Small intestine (tissue), 7 donors: ENCODE results near the gene APBB2. TPM values are rescaled to one million over a fixed set of nuclear protein-coding genes. Genes with fewer than 3 reads are reported as not detected.

Source experiments
- DNase-seq, 2 donors: peaks; one replicate each; pipeline versions ENCODE4 v3.0.0 to v3.0.0-alpha.2; 2013
- FAIRE-seq: peaks from 2 replicates; lab custom pipeline; 2012; peaks lifted over from hg19 to GRCh38; lab: Jason Lieb, UNC
- H3K27ac ChIP-seq, 3 donors: one replicate each; pipeline ENCODE4 v1.5.1; 2013; ENCODE audit warnings: low read length in 2 of 3, mild to moderate bottlenecking in 2 of 3, control low read depth in 1 of 3, inconsistent platforms in 1 of 3, low read depth in 1 of 3, moderate library complexity in 1 of 3
- H3K27me3 ChIP-seq, 3 donors: one replicate each; pipeline ENCODE4 v1.6.1; 2013; ENCODE audit warnings: low read length in 3 of 3, inconsistent platforms in 1 of 3; ENCODE audit not compliant: control insufficient read depth in 3 of 3, insufficient read depth in 3 of 3
- H3K36me3 ChIP-seq, 3 donors: one replicate each; pipeline ENCODE4 v1.6.1; 2013; ENCODE audit warnings: low read length in 3 of 3, inconsistent platforms in 1 of 3, low read depth in 1 of 3, mild to moderate bottlenecking in 1 of 3, moderate library complexity in 1 of 3; ENCODE audit not compliant: control insufficient read depth in 3 of 3, insufficient read depth in 2 of 3
- H3K4me1 ChIP-seq, 3 donors: one replicate each; pipeline ENCODE4 v1.6.1; 2013; ENCODE audit warnings: low read length in 2 of 3, inconsistent platforms in 1 of 3, low read depth in 1 of 3, mild to moderate bottlenecking in 1 of 3, moderate library complexity in 1 of 3; ENCODE audit not compliant: control insufficient read depth in 3 of 3, insufficient read depth in 2 of 3
- H3K4me3 ChIP-seq, 3 donors: one replicate each; pipeline ENCODE4 v1.5.1; 2013; ENCODE audit warnings: low read length in 3 of 3, control low read depth in 1 of 3, inconsistent platforms in 1 of 3, low read depth in 1 of 3, mild to moderate bottlenecking in 1 of 3, moderate library complexity in 1 of 3
- H3K9me3 ChIP-seq, 2 donors: one replicate each; pipeline ENCODE4 v1.6.1; 2013; ENCODE audit warnings: low read depth in 1 of 2, low read length in 1 of 2; ENCODE audit not compliant: control insufficient read depth in 2 of 2, insufficient read depth in 1 of 2
- WGBS, 3 donors: extraction: QIAGEN DNeasy Blood & Tissue Kit; methylation state at CpG; one replicate each; pipeline ENCODE4 v1.1.7; 2013; 5-methylcytosine and 5-hydroxymethylcytosine counted together
- polyA plus RNA-seq, 4 donors: library from polyadenylated mRNA; stranded (reverse) in 3 of 4; unstranded in 1 of 4; fragments of 200-250 nt in 3 of 4; fragments of 120-200 nt in 1 of 4; gene quantifications; one replicate each; pipeline versions ENCODE4 v1.2.1 to v1.2.3, GENCODE V29; 2013
- donor health status: healthy with polysubstance abuse.
- donor health status: control.
- donor health status: control.
- donor health status: Bipolar disorder and iron deficiency.
- donor health status: healthy.

The APBB2 gene
- polyA plus RNA-seq, 4 donors: 4.5 to 19.8 (median 8.9) TPM

DNA sequence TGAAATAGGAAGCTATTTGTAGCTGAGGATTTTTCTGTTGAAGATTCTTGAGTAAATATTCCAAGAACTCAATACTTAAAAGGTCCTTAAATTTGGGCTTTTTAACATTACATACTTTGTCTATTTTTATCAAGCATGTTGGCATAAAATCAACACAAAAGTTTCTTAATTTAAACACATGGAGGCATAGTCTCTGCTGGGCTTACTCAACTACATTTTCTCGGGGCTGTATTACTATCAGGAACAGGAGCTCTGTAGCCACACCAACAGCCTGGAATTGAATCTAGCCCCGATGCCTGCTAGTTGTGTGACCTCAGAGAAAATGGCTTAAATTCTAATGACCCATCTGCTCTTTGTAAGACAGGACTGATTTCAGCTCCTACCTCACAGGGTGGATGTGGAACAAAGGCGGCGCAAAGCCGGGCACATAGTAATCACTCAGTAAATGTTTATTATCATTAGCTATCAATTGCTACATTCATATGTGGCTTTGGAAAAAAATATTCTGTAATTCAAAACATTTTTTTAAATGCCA, 257.6 kb downstream of the APBB2 start:
- peaks cover 0 to 3% (median 0%) of the 10 kb centered on the region in 3 donors for H3K36me3 ChIP-seq
- peaks cover 0 to 5% of the 10 kb centered on the region in 2 donors for H3K9me3 ChIP-seq
- H3K4me3 ChIP-seq: no peak overlapping the region
- no peak for DNase-seq
- H3K27ac ChIP-seq: no peak overlapping the region
- 86 to 98% (median 93%) methylated on average over 5 of the region's 5 CpGs for WGBS, 3 donors
- no peak for FAIRE-seq
- no peaks in the 10 kb centered on the region for H3K27me3 ChIP-seq
- H3K4me1 ChIP-seq: peaks cover 0 to 2% (median 0%) of the 10 kb centered on the region in 3 donors

DNA sequence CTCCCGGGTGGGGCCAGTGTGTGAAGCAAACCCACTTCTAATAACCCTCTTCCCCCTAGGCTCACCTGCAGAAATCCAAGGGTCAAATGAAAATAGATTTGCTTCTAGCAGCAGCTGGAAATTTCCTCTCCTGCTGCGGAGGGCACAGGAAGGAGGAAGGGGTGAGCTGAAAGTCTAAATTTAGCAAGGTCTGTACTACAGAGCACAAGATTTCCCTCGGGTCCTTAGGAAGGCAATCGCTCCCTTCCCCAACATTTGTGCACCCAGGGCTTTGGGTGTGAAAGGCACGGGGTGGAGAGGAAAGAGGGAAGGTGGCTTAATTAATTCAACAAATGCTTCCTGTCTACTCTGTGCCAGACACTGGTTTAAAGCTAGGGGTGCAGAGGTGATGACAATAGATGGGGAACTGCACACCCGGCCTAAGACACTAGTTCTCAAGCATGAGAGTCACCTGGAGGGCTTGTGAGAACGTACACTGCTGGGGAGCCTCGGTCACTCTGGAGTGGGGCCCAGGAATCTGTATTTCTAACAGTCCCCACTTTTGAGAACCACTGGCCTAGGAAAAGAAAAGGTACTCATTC, 260.2 kb downstream of the APBB2 start:
- no peak for DNase-seq
- no peak for FAIRE-seq
- 61 to 77% (median 71%) methylated on average over 8 of the region's 8 CpGs for WGBS, 3 donors
- Histone ChIP-seq H3K36me3 (peaks cover 0 to 6% (median 0%) of the 10 kb centered on the region in 3 donors), H3K27ac (peak overlapping the region in 1 of 3 donors; percentile 14), H3K4me3 (no peak overlapping the region), H3K27me3 (no peaks in the 10 kb centered on the region), H3K9me3 (no peaks in the 10 kb centered on the region), H3K4me1 (peaks cover 0 to 2% (median 0%) of the 10 kb centered on the region in 3 donors)

DNA sequence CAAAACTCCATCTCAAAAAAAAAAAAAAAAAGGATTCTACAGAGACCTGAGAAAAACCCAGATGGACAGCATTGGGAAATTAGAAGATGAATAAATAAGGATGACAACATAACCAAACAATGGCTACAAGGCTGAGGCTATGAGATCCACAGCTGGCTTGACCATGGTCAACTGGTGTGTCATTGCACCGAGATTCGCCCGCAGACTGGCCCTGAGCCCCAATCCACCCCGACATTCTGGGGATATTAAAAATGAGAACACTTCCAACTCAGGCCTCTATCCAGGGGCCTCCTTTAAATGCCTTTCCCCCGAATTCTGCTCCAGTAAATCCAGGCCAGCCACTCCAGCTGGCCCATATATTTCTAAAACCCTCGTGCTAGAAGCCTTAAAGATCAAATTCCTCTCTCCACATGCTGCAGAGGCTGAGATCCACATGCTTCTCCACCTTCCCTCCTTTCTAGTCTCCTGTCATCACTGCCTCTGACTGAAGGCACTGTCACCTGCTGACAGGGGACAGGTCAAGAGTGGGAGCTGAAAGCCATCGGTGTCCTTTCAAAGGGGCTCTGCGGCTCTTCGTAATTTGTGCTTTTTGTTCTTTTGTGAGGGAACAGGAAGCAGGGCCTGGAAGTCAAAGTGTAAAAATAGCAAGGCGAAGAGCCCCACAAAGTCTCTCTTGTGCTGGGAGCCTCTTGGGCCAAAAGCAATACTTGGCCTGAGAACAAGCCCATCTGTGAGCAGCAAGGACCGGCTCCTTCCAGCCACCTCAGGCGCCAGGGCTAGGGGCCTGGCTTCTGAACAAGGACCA, 260.9 kb downstream of the APBB2 start:
- DNase-seq (no peak), FAIRE-seq (no peak)
- Histone ChIP-seq H3K36me3 (peaks cover 0 to 6% (median 0%) of the 10 kb centered on the region in 3 donors), H3K9me3 (no peaks in the 10 kb centered on the region), H3K4me1 (peaks cover 0 to 2% (median 0%) of the 10 kb centered on the region in 3 donors), H3K4me3 (no peak overlapping the region), H3K27ac (peak overlapping the region in 2 of 3 donors; percentile 18 to 25), H3K27me3 (no peaks in the 10 kb centered on the region)
- WGBS, 3 donors: 64 to 88% (median 78%) methylated on average over 12 of the region's 12 CpGs

DNA sequence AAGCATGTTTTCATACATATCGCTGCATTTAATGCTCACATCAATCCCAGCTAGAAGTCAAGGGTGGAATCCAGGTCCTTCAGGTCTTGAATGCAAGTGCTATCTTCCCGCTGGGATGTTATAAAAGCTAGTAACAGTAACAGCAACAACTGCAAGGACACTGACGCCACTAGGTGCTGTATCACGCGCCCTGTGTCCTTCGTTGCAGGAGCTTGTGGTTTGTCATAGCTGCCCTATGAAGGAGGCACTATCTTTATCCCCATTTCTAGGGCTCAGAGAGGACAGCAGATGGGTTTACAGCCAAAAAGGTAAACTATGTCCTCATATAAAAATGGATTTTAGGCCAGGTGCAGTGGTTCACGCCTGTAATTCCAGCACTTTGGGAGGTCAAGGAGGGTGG, 261.7 kb downstream of the APBB2 start:
- no peaks in the 10 kb centered on the region for H3K27me3 ChIP-seq
- no peaks in the 10 kb centered on the region for H3K9me3 ChIP-seq
- peaks cover 0 to 2% (median 0%) of the 10 kb centered on the region in 3 donors for H3K4me1 ChIP-seq
- no peak for DNase-seq
- 85 to 93% (median 92%) methylated on average over 7 of the region's 7 CpGs for WGBS, 3 donors
- no peak overlapping the region for H3K27ac ChIP-seq
- no peak overlapping the region for H3K4me3 ChIP-seq
- peaks cover 0 to 6% (median 0%) of the 10 kb centered on the region in 3 donors for H3K36me3 ChIP-seq
- no peak for FAIRE-seq

DNA sequence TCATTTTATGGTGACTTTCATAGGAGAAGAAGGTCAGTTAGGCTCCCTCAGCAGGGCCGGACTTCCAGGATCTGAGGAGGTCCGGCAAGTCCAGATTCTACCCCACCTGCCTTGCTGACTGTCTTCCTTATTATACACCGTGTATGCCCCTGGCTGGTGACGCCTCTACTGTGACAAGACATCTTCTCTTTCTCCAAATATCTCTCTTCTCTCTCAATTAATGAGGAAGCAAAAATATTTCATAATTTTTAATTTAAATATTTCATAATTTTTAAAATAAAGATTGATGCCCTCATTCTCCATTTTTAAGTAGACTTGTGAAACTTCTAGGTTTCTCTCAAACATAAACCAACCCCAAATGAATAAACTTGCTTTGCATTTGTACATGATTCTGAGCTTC, 262.1 kb downstream of the APBB2 start:
- DNase-seq (no peak), FAIRE-seq (no peak)
- Histone ChIP-seq H3K27ac (no peak overlapping the region), H3K36me3 (peaks cover 0 to 6% (median 0%) of the 10 kb centered on the region in 3 donors), H3K27me3 (no peaks in the 10 kb centered on the region), H3K4me3 (no peak overlapping the region), H3K4me1 (peaks cover 0 to 2% (median 0%) of the 10 kb centered on the region in 3 donors), H3K9me3 (no peaks in the 10 kb centered on the region)
- WGBS, 3 donors: 92 to 96% (median 96%) methylated on average over 4 of the region's 4 CpGs

DNA sequence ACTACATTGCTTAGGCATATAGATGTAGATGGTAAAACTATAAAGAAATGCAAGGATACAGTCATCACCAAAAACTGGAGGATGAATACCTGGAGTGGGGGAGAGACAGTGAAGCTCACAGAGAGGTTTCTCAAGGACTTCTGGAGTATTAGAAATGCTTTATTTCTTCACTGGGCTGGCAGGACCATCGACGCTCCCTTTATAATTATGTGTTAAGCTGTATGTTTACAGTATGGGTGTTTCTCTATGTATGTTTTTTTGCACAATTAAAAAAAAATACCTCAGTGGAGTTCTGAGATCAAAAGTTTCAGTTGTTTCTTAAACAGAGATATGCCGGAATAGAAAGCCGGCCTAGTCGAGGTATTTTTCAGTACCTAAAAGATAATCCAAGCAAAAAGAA, 263.3 kb downstream of the APBB2 start:
- peaks cover 0 to 3% (median 0%) of the 10 kb centered on the region in 3 donors for H3K36me3 ChIP-seq
- 96 to 98% (median 98%) methylated on average over 5 of the region's 5 CpGs for WGBS, 3 donors
- H3K27ac ChIP-seq: no peak overlapping the region
- no peaks in the 10 kb centered on the region for H3K4me1 ChIP-seq
- FAIRE-seq (no peak), DNase-seq (no peak)
- H3K4me3 ChIP-seq: no peak overlapping the region
- no peaks in the 10 kb centered on the region for H3K9me3 ChIP-seq
- no peaks in the 10 kb centered on the region for H3K27me3 ChIP-seq

DNA sequence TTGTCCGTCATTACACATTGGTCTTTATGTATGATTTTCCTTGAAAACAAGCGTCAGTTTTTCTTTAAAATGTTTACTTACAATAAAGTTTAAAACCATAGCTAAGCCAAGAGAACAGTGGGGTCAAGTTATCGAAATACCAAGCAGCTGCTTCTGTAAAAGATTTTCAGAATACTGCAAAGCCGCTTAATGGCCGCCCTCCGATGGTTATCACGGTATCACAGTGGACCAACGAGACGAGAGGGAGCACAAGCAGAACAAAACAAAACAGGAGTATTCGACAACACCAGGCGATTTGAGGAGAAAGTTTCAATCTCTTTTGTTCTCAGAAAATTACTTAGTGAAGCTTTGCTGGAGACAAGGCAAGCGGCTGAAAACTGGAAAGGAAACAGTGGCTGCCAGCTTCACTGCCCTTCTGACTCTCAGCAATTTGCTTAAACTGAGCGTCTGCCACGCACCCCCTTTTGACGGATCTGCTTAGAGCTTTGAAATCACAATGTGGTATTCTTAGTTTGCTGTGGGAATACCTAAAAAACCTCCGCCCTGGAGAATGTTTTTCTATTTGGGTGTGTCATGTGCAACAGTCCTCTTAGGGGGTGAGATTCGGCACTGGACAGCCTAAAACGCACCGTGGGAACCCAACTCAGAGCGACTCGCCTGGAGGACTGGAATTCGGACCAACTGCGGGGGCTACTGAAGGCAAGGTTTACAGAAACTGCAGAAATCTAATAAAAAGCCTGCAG, 264.8 kb downstream of the APBB2 start:
- Histone ChIP-seq H3K9me3 (no peaks in the 10 kb centered on the region), H3K4me1 (no peaks in the 10 kb centered on the region), H3K36me3 (peaks cover 0 to 3% (median 0%) of the 10 kb centered on the region in 3 donors), H3K27me3 (no peaks in the 10 kb centered on the region), H3K27ac (peak overlapping the region in 1 of 3 donors; percentile 13), H3K4me3 (no peak overlapping the region)
- 76 to 91% (median 90%) methylated on average over 23 of the region's 23 CpGs for WGBS, 3 donors
- DNase-seq: no peak
- no peak for FAIRE-seq

DNA sequence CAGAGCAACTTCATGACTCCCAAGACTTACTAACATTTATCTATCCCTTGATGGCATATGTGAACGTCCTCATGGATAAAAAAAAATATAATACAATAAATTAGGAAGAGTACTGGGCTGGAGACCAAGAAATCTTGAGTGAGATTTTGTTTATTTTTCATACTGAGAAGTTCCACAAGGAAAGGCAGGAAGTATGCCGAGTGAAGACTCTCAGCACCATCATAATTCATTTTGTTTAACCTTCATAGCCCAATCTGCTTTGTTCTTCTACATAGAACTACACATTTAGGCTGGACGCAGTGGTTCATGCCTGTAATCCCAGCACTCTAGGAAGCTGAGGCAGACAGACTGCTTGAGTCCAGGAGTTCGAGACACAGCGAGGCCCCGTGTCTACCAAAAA, 266.3 kb downstream of the APBB2 start:
- no peaks in the 10 kb centered on the region for H3K9me3 ChIP-seq
- H3K4me1 ChIP-seq: no peaks in the 10 kb centered on the region
- FAIRE-seq: no peak
- DNase-seq: no peak
- no peak overlapping the region for H3K27ac ChIP-seq
- 59 to 89% (median 87%) methylated on average over 6 of the region's 6 CpGs for WGBS, 3 donors
- H3K36me3 ChIP-seq: peaks cover 0 to 7% (median 0%) of the 10 kb centered on the region in 3 donors
- no peak overlapping the region for H3K4me3 ChIP-seq
- no peaks in the 10 kb centered on the region for H3K27me3 ChIP-seq
